Measurements from ENCODE around the gene C10orf67.

DNA sequence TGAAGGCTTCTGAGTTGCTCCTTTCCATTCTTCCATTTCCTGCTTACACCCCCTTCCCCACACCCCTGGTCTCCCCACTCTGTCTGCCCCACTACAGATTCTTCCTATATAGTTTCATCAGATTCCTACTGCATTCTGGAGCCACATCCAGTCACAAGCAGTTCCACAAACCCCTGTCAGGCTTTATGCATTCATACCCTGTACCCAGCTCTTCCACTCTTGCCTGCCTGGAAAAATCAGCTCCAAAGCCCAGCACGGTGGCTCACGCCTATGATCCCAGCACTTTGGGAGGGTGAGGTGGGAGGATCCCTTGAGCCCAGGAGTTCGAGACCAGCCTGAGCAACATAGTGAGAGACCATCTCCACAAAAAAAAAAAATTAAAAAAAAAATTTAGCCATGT, 60.4 kb downstream of the C10orf67 start:
- TF ChIP-seq POLR2AphosphoS5 (IDR thresholded peaks at IDR 0.05; ENCODE audit: low read depth): no peak
- TF ChIP-seq, protein P1, sequence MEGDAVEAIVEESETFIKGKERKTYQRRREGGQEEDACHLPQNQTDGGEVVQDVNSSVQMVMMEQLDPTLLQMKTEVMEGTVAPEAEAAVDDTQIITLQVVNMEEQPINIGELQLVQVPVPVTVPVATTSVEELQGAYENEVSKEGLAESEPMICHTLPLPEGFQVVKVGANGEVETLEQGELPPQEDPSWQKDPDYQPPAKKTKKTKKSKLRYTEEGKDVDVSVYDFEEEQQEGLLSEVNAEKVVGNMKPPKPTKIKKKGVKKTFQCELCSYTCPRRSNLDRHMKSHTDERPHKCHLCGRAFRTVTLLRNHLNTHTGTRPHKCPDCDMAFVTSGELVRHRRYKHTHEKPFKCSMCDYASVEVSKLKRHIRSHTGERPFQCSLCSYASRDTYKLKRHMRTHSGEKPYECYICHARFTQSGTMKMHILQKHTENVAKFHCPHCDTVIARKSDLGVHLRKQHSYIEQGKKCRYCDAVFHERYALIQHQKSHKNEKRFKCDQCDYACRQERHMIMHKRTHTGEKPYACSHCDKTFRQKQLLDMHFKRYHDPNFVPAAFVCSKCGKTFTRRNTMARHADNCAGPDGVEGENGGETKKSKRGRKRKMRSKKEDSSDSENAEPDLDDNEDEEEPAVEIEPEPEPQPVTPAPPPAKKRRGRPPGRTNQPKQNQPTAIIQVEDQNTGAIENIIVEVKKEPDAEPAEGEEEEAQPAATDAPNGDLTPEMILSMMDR (IDR thresholded peaks at IDR 0.05; ENCODE audit: insufficient read depth, low read length): no peak
- TF ChIP-seq SPI1 (IDR thresholded peaks at IDR 0.05; ENCODE audit: borderline replicate concordance, low read depth): no peak
- TF ChIP-seq, protein P2, sequence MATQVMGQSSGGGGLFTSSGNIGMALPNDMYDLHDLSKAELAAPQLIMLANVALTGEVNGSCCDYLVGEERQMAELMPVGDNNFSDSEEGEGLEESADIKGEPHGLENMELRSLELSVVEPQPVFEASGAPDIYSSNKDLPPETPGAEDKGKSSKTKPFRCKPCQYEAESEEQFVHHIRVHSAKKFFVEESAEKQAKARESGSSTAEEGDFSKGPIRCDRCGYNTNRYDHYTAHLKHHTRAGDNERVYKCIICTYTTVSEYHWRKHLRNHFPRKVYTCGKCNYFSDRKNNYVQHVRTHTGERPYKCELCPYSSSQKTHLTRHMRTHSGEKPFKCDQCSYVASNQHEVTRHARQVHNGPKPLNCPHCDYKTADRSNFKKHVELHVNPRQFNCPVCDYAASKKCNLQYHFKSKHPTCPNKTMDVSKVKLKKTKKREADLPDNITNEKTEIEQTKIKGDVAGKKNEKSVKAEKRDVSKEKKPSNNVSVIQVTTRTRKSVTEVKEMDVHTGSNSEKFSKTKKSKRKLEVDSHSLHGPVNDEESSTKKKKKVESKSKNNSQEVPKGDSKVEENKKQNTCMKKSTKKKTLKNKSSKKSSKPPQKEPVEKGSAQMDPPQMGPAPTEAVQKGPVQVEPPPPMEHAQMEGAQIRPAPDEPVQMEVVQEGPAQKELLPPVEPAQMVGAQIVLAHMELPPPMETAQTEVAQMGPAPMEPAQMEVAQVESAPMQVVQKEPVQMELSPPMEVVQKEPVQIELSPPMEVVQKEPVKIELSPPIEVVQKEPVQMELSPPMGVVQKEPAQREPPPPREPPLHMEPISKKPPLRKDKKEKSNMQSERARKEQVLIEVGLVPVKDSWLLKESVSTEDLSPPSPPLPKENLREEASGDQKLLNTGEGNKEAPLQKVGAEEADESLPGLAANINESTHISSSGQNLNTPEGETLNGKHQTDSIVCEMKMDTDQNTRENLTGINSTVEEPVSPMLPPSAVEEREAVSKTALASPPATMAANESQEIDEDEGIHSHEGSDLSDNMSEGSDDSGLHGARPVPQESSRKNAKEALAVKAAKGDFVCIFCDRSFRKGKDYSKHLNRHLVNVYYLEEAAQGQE (IDR thresholded peaks at IDR 0.05; ENCODE audit: insufficient replicate concordance, low read depth): no peak
- no peak for TF ChIP-seq GABPA (IDR thresholded peaks at IDR 0.05; ENCODE audit: low read depth)

All from HL-60 (cell line).